ENCODE results near the gene C11orf16.

The C11orf16 gene

DNA sequence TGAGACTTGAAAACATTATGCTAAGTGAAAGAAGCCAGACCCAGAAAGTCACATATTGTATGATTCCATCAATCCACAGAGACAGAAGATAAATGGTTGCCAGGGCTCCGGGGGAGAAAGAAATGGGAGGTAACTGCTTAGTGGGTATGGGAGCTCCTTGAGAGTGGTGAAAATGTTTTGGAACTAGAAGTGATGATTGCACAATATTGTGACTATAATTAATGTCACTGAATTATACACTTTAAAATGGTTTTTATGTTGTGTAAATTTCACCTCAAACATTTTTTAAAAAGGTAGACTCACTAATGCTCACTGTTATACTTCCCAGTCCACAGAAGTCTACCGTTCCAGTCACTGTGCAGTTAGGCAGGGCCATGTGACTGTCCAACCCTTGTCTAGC lies 54.0 kb downstream of the C11orf16 start:
- no peak for DNase-seq

DNA sequence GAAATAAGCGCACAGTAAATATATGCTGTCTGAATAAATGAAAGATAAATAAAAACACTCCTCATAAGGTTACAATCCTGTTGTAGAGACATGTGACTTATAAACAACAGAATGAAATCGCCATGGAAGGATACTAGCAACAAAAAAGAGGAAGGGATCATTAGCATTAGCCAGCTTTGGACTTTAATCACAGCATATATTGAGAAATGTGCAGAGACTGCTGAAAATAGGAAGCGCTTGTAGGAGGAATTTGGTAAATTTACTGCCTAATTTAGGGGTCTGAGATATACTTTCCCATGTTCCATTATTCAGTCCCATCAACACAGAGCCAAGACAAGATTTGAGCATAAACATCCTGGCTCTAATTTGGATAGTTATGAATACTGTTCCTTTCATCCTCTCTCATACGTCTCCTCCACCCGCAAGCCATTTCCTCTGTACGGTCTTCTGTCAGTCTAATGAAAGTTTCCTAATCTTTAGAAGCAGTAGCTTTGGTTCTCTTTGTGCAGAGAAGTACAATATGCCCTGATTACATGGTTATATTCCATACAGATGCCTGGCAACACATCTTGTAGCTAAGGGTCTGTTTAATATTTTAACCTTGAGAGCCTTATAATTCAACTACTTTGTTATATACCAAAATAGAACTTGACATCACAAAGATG lies 58.9 kb downstream of the C11orf16 start:
- no peak for DNase-seq

DNA sequence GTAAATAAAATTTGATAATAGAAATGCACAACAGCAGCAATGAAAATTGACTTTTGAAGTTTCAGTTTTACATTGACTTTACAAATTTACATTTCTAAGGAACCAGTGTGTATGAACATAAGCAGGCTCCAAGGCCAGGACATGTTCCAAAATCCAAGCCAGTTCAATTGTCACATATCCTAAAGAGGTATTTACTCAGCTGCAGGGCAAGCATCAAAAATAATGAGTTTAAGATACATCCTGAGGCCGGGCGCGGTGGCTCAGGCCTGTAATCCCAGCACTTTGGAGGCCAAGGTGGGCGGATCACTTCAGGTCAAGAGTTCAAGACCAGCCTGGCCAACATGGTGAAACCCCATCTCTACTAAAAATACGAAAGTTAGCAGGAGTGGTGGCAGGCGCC lies 60.8 kb downstream of the C11orf16 start:
- DNase-seq: no peak

DNA sequence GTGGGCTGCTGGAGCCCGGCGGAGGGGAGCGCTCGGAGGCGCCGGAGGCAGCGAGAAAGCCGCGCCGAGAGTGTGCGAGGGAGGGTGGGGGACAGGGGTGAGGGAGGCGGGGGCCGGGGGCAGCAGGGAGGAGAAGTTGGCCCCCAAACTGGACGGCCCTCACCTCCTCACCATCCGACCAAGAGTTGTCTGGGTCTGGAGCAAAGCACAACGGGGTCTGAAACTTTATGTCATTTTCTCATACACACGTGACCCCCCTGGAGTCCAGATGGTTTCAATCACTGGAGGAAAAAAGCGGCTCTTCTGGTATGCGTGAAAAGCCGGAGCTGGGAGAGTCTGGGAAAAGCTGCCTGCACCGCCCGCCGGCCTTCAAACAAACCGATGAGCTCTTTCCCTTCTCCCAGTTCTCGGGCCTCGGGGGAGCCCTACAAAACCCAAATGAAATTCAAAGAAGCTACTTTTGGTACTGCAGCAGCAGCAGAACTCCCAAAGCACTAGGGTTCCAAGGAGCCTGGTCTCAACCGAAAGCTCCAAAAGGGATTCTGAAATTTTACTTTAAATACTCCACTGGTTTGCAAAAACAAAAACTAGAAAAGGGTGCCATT lies 61.5 kb downstream of the C11orf16 start:
- no peak for DNase-seq

DNA sequence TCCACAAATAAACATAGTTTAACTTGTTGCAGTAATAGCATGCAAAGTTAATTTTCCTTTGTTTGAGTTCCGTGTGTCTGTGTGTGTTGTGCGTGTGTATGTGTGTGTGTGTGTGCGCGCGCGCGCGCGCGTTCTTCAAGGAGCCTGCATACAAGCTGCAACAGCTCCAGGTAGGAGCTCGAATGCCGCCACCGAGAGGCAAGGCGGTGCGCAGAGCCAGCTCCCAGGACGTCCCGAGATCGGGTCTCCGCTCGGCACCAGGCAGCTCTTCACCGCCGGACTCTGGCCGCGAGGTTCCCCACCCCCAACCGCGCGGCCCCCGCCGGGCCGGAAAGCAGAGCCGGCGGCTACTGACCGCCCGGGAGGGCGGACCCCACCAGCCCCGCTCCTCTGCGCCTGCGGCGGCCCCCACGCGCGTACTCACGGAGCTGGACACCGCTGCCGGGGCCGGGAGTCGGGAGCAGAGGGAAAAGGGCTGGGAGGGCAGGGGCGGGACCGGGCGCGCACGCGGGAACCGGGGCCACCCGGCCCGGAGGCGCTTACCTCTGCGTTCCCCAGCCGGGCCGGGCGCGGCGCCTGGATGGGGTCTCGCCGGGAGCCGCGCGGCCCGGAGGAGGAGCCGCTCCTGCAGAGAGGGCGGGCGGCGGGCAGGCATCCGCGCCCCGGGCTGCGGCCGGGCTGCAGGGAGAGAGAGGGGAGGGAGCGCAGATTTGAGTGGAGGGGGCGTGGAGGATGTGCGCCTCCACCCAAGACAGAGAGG lies 62.2 kb downstream of the C11orf16 start:
- no peak for DNase-seq
